ENCODE data around the gene MMEL1. TPM values are rescaled to one million over a fixed set of nuclear protein-coding genes. Genes with fewer than 3 reads are reported as not detected.
"Not testable (repeated sequence)": the region's sequence is repeated elsewhere in the genome, so short reads cannot be mapped to it uniquely, and the experiment has no call there.

Gene MMEL1
- polyA plus RNA-seq, 2 of the 4 experiments (the other 2 are of a cell fraction): not detected

DNA sequence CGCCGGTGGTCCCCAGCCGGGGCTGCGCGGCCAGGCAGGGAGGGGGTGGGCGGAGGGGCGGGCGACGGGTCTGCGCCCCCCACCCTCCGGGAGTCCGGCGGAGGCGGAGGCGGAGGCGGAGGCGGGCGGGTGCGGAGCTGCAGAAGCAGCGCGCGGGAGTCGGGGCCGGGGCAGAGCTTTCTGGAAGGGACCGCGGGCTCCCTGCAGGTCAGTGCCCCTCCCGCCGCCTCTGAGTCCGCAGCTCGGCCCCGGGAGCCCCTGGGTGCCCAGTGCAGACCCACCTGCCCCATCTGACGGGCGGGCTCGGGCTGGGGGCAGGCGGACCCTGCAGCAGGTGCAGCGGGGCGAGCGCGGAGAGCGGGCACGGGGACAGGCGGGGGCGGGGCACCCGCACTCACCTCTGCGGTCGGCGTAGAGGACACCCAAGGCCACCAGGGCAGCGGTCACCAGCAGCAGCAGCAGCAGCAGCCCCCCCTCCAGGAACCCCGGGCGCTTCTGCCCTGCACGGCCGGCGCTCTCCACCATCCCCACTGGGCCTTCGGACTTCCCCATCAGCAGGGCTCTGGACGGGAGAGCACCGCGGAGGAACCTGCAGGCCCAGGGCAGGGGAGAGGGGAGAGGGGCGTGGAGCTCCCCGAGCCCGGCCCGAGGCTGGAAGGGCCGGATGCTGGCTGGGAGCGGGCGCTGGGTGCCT, 3.7 kb downstream of the MMEL1 start (continued):
- TF ChIP-seq HMGXB4 (CRISPR knock-in tag; IDR thresholded peaks at IDR 0.05; ENCODE audit: borderline replicate concordance) (no peak), CHD2 (IDR thresholded peaks at IDR 0.05; ENCODE audit: low read length, partially characterized antibody) (no peak), KDM5A (IDR thresholded peaks at IDR 0.05) (no peak), NR3C1 (IDR thresholded peaks at IDR 0.05) (no peak), HEYL (CRISPR knock-in tag; IDR thresholded peaks at IDR 0.05) (no peak)
- TF ChIP-seq, protein P1, sequence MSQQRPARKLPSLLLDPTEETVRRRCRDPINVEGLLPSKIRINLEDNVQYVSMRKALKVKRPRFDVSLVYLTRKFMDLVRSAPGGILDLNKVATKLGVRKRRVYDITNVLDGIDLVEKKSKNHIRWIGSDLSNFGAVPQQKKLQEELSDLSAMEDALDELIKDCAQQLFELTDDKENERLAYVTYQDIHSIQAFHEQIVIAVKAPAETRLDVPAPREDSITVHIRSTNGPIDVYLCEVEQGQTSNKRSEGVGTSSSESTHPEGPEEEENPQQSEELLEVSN (IDR thresholded peaks at IDR 0.05; ENCODE audit: borderline replicate concordance, low read depth): no peak

DNA sequence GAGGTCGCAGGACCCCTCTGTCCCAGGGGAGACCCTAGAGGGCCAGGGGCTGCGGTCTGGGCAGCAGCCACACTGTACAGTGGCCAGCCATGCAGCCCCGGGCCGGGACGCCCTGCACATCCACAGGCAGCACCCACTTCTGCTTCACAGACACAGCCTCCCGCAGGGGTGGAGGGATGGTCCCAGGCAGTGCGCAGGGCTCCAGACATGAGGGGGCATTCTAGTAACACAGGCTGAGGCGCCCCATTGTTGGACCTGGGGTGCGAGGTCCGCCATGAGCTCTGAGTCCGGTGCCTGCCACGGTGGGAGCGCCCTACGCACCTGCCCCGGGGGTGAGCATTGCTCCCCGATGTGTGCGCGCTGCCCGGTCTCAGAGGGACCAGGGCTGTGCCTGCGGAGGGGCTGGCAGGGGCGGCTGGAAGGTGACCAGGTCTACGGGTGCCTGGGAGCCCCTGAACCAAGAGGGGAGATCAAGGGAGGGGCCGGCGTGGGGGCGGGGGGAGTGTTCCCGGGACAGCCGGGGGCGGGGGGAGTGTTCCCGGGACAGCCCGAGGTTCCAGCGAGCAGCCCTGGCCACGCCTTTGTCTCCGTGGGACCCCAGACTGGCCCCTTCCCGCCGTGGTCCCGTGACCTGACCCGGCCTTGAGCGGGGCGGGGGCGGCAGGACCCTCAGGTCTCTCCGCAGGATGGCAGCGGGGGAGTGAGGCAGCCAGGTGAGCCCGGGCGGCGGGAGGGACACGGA, 4.5 kb downstream of the MMEL1 start:
- FAIRE-seq (no peak), ATAC-seq (peak in 1 of 2 experiments; percentile 67; a peak in 3 of 6 replicates), DNase-seq (ENCODE audit: low read depth in 1 of 2, low spot score in 1 of 2) (no peak)
- Histone ChIP-seq H3K27ac (no peak overlapping the region), H3K4me2 (peak overlapping the region; percentile 45; the same call in 2 of the 3 replicates), H3K4me3 (no peak overlapping the region), H3K4me1 (no peaks in the 10 kb centered on the region), H3K9me3 (no peaks in the 10 kb centered on the region)
- ChIA-PET CTCF (no interaction called here), POLR2A (no interaction called here)
- WGBS (ENCODE audit: missing lambda C conversion rate): 0% methylated on average over 6 of the region's 46 CpGs
- TF ChIP-seq RNF2 (IDR thresholded peaks at IDR 0.05; ENCODE audit: borderline replicate concordance, low read depth): no peak

- ChIA-PET CTCF (no interaction called here), POLR2A (no interaction called here)
- H3K27ac ChIP-seq: no peak overlapping the region
- H3K4me3 ChIP-seq: no peak overlapping the region
- TF ChIP-seq BCL3 (IDR thresholded peaks at IDR 0.05): no peak
- no peak for TF ChIP-seq CHD2 (IDR thresholded peaks at IDR 0.05; ENCODE audit: low read length, partially characterized antibody)
- TF ChIP-seq TP53 (CRISPR knock-in tag; IDR thresholded peaks at IDR 0.05): no peak
- no peaks in the 10 kb centered on the region for H3K9me3 ChIP-seq
- H3K4me2 ChIP-seq: no peak overlapping the region
- FAIRE-seq (no peak), DNase-seq (ENCODE audit: low read depth in 1 of 2, low spot score in 1 of 2) (no peak), ATAC-seq (peak in 1 of 2 experiments; percentile 32; a peak in 3 of 6 replicates)
- WGBS (ENCODE audit: missing lambda C conversion rate): 0% methylated on average over 3 of the region's 6 CpGs
- no peaks in the 10 kb centered on the region for H3K4me1 ChIP-seq
Observed at GRCh38 chr1:2627746-2628145, 5.1 kb downstream of the MMEL1 start.

DNA sequence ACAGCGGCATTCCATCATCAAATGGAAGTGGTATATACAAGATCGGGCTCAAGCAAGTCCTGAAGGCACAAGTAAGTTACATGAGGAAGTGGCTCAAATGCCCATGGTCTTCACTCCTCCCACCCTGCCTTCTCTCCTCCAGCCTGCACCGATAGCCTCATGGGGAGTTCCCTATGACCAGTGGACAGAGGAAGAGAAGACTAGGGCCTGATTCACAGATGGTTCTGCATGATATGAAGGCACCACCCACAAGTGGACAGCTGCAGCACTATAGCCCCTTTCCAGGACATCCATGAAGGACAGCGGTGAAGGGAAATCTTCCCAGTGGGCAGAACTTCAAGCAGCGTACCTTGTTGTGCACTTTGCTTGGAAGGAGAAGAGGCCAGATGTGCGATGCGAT, 7.1 kb downstream of the MMEL1 start:
- CTCF ChIA-PET, FAIRE-seq: not testable (repeated sequence)

GRCh38 chr1:2625311-2625710, 7.5 kb downstream of the MMEL1 start:
- ATAC-seq: no peak
- CTCF ChIA-PET: no interaction called here
- Histone ChIP-seq H3K27ac (no peak overlapping the region), H3K4me2 (no peak overlapping the region), H3K9me3 (no peaks in the 10 kb centered on the region), H3K4me3 (no peak overlapping the region), H3K4me1 (no peaks in the 10 kb centered on the region)
- no peak for DNase-seq (ENCODE audit: low read depth in 1 of 2, low spot score in 1 of 2)
- POLR2A ChIA-PET: no interaction called here
- FAIRE-seq: no peak
- 67% methylated on average over 6 of the region's 10 CpGs for WGBS (ENCODE audit: missing lambda C conversion rate)
- TF ChIP-seq POLR2AphosphoS2 (conservative IDR thresholded peaks at IDR 0.05; ENCODE audit: low read length) (no peak), RCOR1 (IDR thresholded peaks at IDR 0.05; ENCODE audit: low read depth, low read length) (no peak), NR3C1 (IDR thresholded peaks at IDR 0.05) (no peak)

More for the DNA sequence above, 7.1 kb downstream of the MMEL1 start:
- H3K4me1 ChIP-seq; H3K9me3 ChIP-seq; DNase-seq (ENCODE audit: low read depth in 1 of 2, low spot score in 1 of 2); H3K4me2 ChIP-seq; H3K4me3 ChIP-seq; ATAC-seq; H3K27ac ChIP-seq; POLR2A ChIA-PET: not testable (repeated sequence)
- WGBS (ENCODE audit: missing lambda C conversion rate): 54% methylated on average over 6 of the region's 7 CpGs
